Bronchial epithelial cell (primary cell): ENCODE data around the gene CCDC187. TPM values are rescaled to one million over a fixed set of nuclear protein-coding genes. Genes with fewer than 3 reads are reported as not detected.

Experiments
- DNase-seq: peaks from one replicate; pipeline ENCODE4 v3.0.0-alpha.2; 2010; ENCODE audit warnings: low read depth
- FAIRE-seq: peaks from 2 replicates; lab custom pipeline; 2011; peaks lifted over from hg19 to GRCh38; lab: Jason Lieb, UNC
- H3K27me3 ChIP-seq: 2 replicates; pipeline ENCODE4 v1.5.1; 2011; ENCODE audit warnings: low read length; ENCODE audit not compliant: control insufficient read depth, insufficient read depth
- H3K36me3 ChIP-seq: 2 replicates; pipeline ENCODE4 v1.5.1; 2011; ENCODE audit warnings: low read length; ENCODE audit not compliant: control insufficient read depth, insufficient read depth
- H3K4me3 ChIP-seq: 2 replicates; pipeline ENCODE4 v1.5.1; 2011; ENCODE audit warnings: mild to moderate bottlenecking, low read depth, low read length, control low read depth
- total RNA-seq: library from RNA; depleted of rRNA; stranded (reverse); fragments of >200 nt; gene quantifications from 2 replicates; pipeline ENCODE4 v1.2.1, GENCODE V29; 2014
- TF ChIP-seq, protein P1 (sequence below): IDR thresholded peaks from 2 replicates; pipeline ENCODE4 v1.5.1; 2011; ENCODE audit warnings: mild to moderate bottlenecking, moderate library complexity, low read length, control low read depth, inconsistent platforms; ENCODE audit not compliant: insufficient read depth, severe bottlenecking

The CCDC187 gene
- total RNA-seq, 1 donor from 2014 or later = not detected

- no peak overlapping the region for H3K4me3 ChIP-seq
- DNase-seq (no peak), FAIRE-seq (no peak)
- TF ChIP-seq, protein P1, sequence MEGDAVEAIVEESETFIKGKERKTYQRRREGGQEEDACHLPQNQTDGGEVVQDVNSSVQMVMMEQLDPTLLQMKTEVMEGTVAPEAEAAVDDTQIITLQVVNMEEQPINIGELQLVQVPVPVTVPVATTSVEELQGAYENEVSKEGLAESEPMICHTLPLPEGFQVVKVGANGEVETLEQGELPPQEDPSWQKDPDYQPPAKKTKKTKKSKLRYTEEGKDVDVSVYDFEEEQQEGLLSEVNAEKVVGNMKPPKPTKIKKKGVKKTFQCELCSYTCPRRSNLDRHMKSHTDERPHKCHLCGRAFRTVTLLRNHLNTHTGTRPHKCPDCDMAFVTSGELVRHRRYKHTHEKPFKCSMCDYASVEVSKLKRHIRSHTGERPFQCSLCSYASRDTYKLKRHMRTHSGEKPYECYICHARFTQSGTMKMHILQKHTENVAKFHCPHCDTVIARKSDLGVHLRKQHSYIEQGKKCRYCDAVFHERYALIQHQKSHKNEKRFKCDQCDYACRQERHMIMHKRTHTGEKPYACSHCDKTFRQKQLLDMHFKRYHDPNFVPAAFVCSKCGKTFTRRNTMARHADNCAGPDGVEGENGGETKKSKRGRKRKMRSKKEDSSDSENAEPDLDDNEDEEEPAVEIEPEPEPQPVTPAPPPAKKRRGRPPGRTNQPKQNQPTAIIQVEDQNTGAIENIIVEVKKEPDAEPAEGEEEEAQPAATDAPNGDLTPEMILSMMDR = no peak
- no peaks in the 10 kb centered on the region for H3K36me3 ChIP-seq
- H3K27me3 ChIP-seq = peaks cover 10% of the 10 kb centered on the region
Observed at GRCh38 chr9:136249877-136250559, 53.9 kb downstream of the CCDC187 start.

DNA sequence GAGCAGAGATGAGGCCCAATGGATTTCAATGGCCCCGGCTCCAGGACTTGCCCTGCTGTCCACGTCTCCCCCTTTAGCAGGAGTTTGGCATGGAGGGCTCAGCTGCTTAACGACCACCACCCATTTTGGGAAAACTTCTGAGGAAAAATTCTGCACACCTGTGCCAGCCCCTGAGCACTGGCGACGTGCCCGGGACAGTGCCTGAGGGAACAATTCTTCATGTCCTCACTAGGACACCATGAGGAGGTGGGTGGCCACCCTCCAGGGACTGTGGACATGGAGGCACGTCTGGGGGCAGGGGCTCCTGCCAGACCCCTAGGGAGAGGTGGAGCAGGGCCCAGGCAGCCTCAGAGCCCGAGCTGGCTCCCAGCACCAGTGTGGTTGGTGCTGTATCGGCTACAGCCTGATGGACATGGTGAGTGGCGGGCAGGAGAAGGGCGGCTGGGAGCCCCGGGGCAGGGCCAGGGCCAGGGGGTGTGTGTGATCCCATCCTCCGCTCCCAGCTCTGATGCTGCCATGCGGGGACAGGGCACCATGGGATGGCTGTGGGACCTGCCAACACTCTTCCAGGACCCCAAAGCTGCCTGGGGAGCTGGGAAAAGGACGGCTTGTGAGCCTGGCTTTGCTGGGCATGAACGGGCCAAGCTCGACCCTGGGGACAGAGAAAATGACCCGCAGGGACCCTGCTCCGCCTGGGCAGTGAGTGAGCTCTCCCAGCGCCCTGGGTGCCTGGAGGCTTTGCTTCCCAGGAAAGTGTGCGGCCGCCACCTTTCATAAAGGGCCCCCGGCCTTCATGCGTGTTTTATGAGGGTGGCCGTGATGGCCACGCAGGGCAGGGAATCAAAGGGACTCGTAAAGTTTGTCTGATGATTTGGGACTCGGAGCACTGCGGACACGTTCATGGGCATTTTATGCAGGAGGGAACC is 54.7 kb downstream of the CCDC187 start:
- peaks cover 9% of the 10 kb centered on the region for H3K27me3 ChIP-seq
- FAIRE-seq = no peak

GRCh38 chr9:136247947-136248637 is 55.8 kb downstream of the CCDC187 start:
- H3K36me3 ChIP-seq = no peaks in the 10 kb centered on the region
- FAIRE-seq (no peak), DNase-seq (no peak)
- no peak overlapping the region for H3K4me3 ChIP-seq
- H3K27me3 ChIP-seq = peaks cover 9% of the 10 kb centered on the region
- TF ChIP-seq, protein P1 = no peak

More for the DNA sequence above, 54.7 kb downstream of the CCDC187 start:
- Histone ChIP-seq H3K4me3 (no peak overlapping the region), H3K36me3 (no peaks in the 10 kb centered on the region)
- DNase-seq = no peak
- TF ChIP-seq, protein P1 = no peak

DNA sequence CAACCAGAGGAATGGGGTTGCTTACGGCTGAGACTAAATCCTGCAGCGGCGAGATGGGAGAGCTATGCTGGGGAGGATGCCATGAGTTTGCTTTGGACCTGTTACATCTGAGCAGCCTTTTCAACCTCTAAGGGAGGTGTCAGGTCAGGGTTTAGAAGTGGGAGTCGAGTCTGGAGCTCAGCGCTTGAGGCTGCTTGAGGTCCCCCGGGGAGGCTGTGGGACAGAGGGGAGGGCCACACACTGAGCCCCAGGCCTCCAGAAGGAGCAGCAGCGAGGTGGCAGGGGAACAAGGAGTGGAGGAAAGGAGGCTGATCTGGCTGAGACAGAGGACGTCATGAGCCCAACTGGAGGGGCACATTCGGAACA is 56.4 kb downstream of the CCDC187 start:
- TF ChIP-seq, protein P1 = no peak
- FAIRE-seq (no peak), DNase-seq (no peak)
- no peaks in the 10 kb centered on the region for H3K36me3 ChIP-seq
- peaks cover 9% of the 10 kb centered on the region for H3K27me3 ChIP-seq
- H3K4me3 ChIP-seq = no peak overlapping the region

DNA sequence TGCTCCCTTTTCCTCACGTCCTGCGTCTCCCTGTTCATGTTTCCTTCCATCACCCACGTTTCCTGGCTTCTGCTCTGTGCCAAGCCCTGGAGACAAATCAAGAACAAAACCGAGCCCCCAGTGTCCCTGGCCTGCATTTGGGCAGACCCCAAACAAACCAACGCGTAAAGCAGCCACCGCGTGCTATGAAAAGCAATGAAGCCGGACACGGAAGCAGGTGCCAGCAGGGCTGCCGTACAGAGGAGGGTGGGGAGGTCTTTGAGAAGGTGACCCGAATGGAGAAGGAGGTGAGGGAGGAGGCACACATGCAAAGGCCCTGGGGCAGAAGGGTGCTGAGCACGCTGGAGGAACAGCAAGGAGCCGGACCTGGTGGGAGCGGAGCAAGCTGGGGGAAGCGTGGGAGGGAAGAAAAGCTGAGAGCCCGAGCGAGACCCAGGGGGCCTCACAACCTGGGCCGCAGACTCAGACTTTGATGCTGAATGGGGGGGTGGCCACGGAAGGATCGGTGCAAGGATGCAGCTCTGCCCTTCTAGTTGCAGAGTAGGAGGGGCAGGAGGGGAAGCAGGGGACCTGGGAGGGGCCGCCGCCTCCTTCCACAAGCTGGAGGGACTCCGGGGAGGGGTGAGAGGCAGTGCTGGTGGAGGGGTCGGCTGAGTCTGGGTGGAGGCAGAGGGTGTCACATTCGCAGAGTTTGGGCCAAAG is 56.9 kb downstream of the CCDC187 start:
- Histone ChIP-seq H3K27me3 (peaks cover 9% of the 10 kb centered on the region), H3K4me3 (no peak overlapping the region), H3K36me3 (no peaks in the 10 kb centered on the region)
- no peak for DNase-seq
- TF ChIP-seq, protein P1 = no peak
- FAIRE-seq = no peak
